ENCODE results near the gene PLEKHA5.
"Not testable (repeated sequence)": the region's sequence is repeated elsewhere in the genome, so short reads cannot be mapped to it uniquely, and the experiment has no call there.

Gene PLEKHA5

GRCh38 chr12:19129486-19130223, at the start of gene PLEKHA5:
Gene PLEKHA5, plus strand, starts transcription at chr12:19129733. Its CDS starts 67 bp downstream, at chr12:19129800.
- peak; percentile 43 for DNase-seq (ENCODE audit: extremely low read depth, low read depth)
- no peak; the same call in 1 of the 2 replicates for TF ChIP-seq CTCF (IDR thresholded peaks at IDR 0.05; ENCODE audit: low read depth, low read length)

GRCh38 chr12:19080918-19081317, 48.6 kb upstream of the PLEKHA5 start:
- TF ChIP-seq CTCF (IDR thresholded peaks at IDR 0.05; ENCODE audit: low read depth, low read length) = no peak
- DNase-seq (ENCODE audit: extremely low read depth, low read depth) = no peak

- DNase-seq (ENCODE audit: extremely low read depth, low read depth) = no peak
- TF ChIP-seq CTCF (IDR thresholded peaks at IDR 0.05; ENCODE audit: low read depth, low read length) = no peak
Measured at GRCh38 chr12:19082365-19082911, 47.1 kb upstream of the PLEKHA5 start.

- TF ChIP-seq CTCF (IDR thresholded peaks at IDR 0.05; ENCODE audit: low read depth, low read length) = no peak
- no peak for DNase-seq (ENCODE audit: extremely low read depth, low read depth)
Measured at GRCh38 chr12:19084547-19084946, 45.0 kb upstream of the PLEKHA5 start.

GRCh38 chr12:19085090-19085489, 44.4 kb upstream of the PLEKHA5 start:
- TF ChIP-seq CTCF (IDR thresholded peaks at IDR 0.05; ENCODE audit: low read depth, low read length) = no peak
- DNase-seq (ENCODE audit: extremely low read depth, low read depth) = no peak

GRCh38 chr12:19088606-19089005, 40.9 kb upstream of the PLEKHA5 start:
- TF ChIP-seq CTCF (IDR thresholded peaks at IDR 0.05; ENCODE audit: low read depth, low read length) = no peak
- DNase-seq (ENCODE audit: extremely low read depth, low read depth) = no peak

- DNase-seq (ENCODE audit: extremely low read depth, low read depth) = not testable (repeated sequence)
Measured at GRCh38 chr12:19092482-19092881, 37.1 kb upstream of the PLEKHA5 start.

- no peak for DNase-seq (ENCODE audit: extremely low read depth, low read depth)
- no peak for TF ChIP-seq CTCF (IDR thresholded peaks at IDR 0.05; ENCODE audit: low read depth, low read length)
Measured at GRCh38 chr12:19093218-19093617, 36.3 kb upstream of the PLEKHA5 start.

Measured in AG09319 (cell line).